A673 (cell line): ENCODE data around the gene ANGEL2. TPM values are rescaled to one million over a fixed set of nuclear protein-coding genes. Genes with fewer than 3 reads are reported as not detected.

ENCODE experiments used
- BruUV-seq: library from RNA; stranded (reverse); fragments of 400-500 nt; replicated peaks from 2 replicates; lab custom pipeline; 2021; lab: Mats Ljungman, UMichigan
- CTCF ChIA-PET: fragments of 300-600 bp; sonication (Branson Sonifier 250); formaldehyde crosslinking; loops from one replicate; lab custom pipeline; 2022; ENCODE audit warnings: antibody characterized with exemption; lab: Charles Lee
- POLR2A ChIA-PET: fragments of 300-600 bp; sonication (Branson Sonifier 250); formaldehyde crosslinking; loops from one replicate; lab custom pipeline; 2022; ENCODE audit warnings: antibody characterized with exemption; ENCODE audit not compliant: low non-redundant PET; lab: Charles Lee
- DNase-seq: peaks from one replicate; pipeline ENCODE4 v3.0.0-alpha.2; 2015; ENCODE audit warnings: low spot score
- H3K27ac ChIP-seq: fragments of 200-600 bp; sonication (generic); 2 replicates; pipeline ENCODE4 v1.5.1; 2016; ENCODE audit warnings: mixed run types, low read depth, mild to moderate bottlenecking, mixed read lengths, antibody characterized with exemption, low read length; ENCODE audit not compliant: poor library complexity, severe bottlenecking
- H3K27me3 ChIP-seq: fragments of 200-600 bp; sonication (generic); replicated peaks from 2 replicates; pipeline ENCODE4 v1.6.1; 2017; ENCODE audit warnings: mixed run types, low read depth, mild to moderate bottlenecking, mixed read lengths, antibody characterized with exemption, low read length; ENCODE audit not compliant: insufficient read depth, poor library complexity
- H3K36me3 ChIP-seq: fragments of 200-600 bp; sonication (generic); 2 replicates; pipeline ENCODE4 v1.6.1; 2016; ENCODE audit warnings: mixed run types, mild to moderate bottlenecking, mixed read lengths, antibody characterized with exemption, low read length; ENCODE audit not compliant: insufficient read depth, poor library complexity, severe bottlenecking
- H3K4me1 ChIP-seq: fragments of 200-600 bp; sonication (generic); 2 replicates; pipeline ENCODE4 v1.6.1; 2017; ENCODE audit warnings: mixed run types, mild to moderate bottlenecking, mixed read lengths, antibody characterized with exemption, low read length; ENCODE audit not compliant: insufficient read depth, poor library complexity, severe bottlenecking
- H3K4me3 ChIP-seq: fragments of 200-600 bp; sonication (generic); 2 replicates; pipeline ENCODE4 v1.5.1; 2016; ENCODE audit warnings: low read depth, mixed run types, mild to moderate bottlenecking, mixed read lengths, low read length; ENCODE audit not compliant: poor library complexity, severe bottlenecking
- H3K9me3 ChIP-seq: fragments of 200-600 bp; sonication (generic); 2 replicates; pipeline ENCODE4 v1.6.1; 2016; ENCODE audit warnings: mixed run types, low read depth, mild to moderate bottlenecking, mixed read lengths, antibody characterized with exemption, low read length; ENCODE audit not compliant: poor library complexity, severe bottlenecking
- CTCF ChIP-seq: fragments of 300-800, 200-600 bp; sonication (generic); conservative IDR thresholded peaks from 2 replicates; pipeline ENCODE4 v1.5.1; 2017; ENCODE audit warnings: low read depth, mild to moderate bottlenecking, antibody characterized with exemption, low read length, moderate library complexity, mixed read lengths
- EZH2 ChIP-seq: fragments of 200-600 bp; sonication (generic); IDR thresholded peaks from 2 replicates; pipeline ENCODE4 v1.6.1; 2017; ENCODE audit warnings: borderline replicate concordance, low read depth, mild to moderate bottlenecking, mixed read lengths, antibody characterized with exemption, low read length; ENCODE audit not compliant: poor library complexity, severe bottlenecking
- intact Hi-C: fragments of 100-400 bp; cut with micrococcal nuclease; formaldehyde crosslinking; loops from one replicate; pipeline ENCODE4 v1.10.0; 2022; ENCODE audit not compliant: unreplicated experiment
- total RNA-seq: library from RNA; stranded (reverse); gene quantifications from 2 replicates; pipeline ENCODE4 v1.2.3, GENCODE V29; 2021

ANGEL2 gene
- total RNA-seq, 1 experiment from 2014 or later = 36.3 TPM

GRCh38 chr1:212984522-212985291 is 31.0 kb downstream of the ANGEL2 start:
- POLR2A ChIA-PET = interaction anchor here (0.6 kb wide), 1 partner anchor 175 kb away, joined by 15 read pairs; no protein-coding TSS in a partner anchor

DNA sequence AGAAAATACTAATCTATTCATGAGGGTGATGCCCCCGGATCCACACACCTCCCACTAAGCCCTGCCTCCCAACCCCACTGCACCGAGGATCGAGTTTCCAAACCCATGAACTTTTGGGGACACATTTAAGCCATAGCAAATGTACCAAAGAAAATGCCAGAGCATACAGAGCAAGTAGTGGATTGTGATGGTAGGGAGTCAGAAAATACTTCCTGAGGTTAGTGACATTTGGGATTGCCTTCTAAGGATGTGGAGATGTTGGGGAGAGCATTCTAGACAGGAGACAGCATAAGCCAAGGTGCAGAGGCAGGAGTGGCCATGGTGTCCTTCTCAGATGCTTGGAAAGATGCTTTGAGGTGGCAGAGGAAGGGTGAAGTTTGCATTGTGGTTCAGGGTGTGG is 32.2 kb downstream of the ANGEL2 start:
- H3K9me3 ChIP-seq = no peaks in the 10 kb centered on the region
- H3K27me3 ChIP-seq = no peaks in the 10 kb centered on the region
- no peaks in the 10 kb centered on the region for H3K36me3 ChIP-seq
- TF ChIP-seq CTCF (no peak), EZH2 (no peak)
- POLR2A ChIA-PET = no interaction called here
- CTCF ChIA-PET = no interaction called here
- intact Hi-C loops = no loop called here
- no peaks in the 10 kb centered on the region for H3K4me1 ChIP-seq
- H3K4me3 ChIP-seq = no peak overlapping the region
- DNase-seq = no peak
- no peak overlapping the region for H3K27ac ChIP-seq
- BruUV-seq = no TSS peak

More at GRCh38 chr1:212984522-212985291, 31.0 kb downstream of the ANGEL2 start:
- CTCF ChIA-PET = no interaction called here
- Histone ChIP-seq H3K36me3 (no peaks in the 10 kb centered on the region), H3K4me3 (no peak overlapping the region), H3K27me3 (no peaks in the 10 kb centered on the region), H3K4me1 (no peaks in the 10 kb centered on the region), H3K9me3 (no peaks in the 10 kb centered on the region), H3K27ac (no peak overlapping the region)
- TF ChIP-seq EZH2 (no peak), CTCF (no peak)
- intact Hi-C loops = no loop called here
- no peak for DNase-seq
- BruUV-seq = no TSS peak

DNA sequence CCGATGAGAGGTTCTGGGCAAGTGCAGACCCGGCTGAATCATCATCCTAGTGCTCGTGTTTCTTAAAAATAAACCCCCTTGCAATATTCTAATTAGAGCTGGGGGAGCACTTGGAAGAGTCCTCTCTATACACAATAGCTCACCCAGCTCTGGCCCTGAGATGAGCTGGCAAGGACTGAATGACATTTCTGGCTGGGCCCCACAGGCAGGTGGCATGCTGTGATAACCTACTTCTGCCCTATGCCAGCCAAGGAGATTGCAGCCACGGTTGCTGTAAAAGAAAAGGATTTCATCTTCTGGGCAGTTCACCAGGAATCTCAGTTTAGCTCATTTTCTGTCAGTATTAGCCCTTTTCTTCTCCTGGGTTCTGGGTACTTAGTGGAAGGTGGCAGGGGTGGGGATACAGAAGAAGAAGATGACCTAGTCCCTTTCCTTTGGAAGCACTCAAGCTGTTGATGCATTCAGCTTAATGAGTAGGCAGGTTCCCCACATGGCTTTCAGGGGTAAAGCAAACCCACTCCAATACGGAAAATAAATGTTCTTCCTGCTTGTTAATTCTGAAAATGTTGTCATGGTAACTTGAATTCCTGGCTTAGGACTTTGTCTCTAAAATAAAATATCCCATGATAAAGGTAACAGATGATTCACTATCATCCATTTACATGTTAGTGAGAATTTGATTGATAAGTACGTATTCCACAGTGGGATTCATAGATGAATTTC is 33.1 kb downstream of the ANGEL2 start:
- Histone ChIP-seq H3K9me3 (no peaks in the 10 kb centered on the region), H3K4me1 (no peaks in the 10 kb centered on the region), H3K36me3 (no peaks in the 10 kb centered on the region), H3K27me3 (no peaks in the 10 kb centered on the region), H3K4me3 (no peak overlapping the region), H3K27ac (no peak overlapping the region)
- ChIA-PET CTCF (no interaction called here), POLR2A (no interaction called here)
- no peak for DNase-seq
- intact Hi-C loops = no loop called here
- no TSS peak for BruUV-seq
- no peak for TF ChIP-seq EZH2
- no peak for TF ChIP-seq CTCF
